Measurements from ENCODE around the gene MEOX1.

DNA sequence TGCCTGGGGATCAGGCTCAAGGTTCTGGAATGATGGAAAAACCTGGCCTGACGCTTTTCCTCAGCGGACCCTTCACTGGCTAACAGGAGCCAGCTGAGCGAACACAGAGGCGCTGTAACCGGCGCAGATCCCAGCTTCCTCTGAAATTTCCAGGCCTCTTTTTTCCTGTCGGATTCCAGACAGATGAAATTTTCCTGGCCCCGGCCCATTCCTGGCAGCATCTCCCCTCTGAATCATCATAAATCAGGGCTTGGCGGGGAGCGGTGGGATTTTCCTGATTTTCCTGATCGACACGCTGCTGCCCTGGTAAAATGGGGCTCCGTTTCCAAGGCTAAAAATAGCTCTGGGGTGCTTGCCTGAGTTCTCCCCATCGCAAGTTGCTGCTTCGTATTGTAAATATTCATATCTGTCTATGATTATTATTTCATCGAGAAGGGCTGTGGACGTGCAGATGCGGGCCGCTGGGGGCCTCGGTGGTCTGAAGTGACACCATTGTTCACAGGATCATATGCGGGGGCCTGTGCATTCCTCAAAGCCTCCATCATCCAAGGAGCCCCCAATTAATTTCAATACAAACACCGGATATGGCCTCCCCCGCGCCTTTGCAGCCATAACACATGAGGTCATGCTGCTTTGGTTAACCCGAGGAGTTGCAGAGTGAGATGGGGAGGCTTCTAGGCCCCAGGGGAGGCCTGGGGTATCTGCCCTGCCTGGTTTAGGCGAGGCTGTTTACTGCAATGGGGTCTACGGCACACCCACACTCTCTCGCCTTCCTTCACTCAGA is 69.8 kb downstream of the MEOX1 start:
- TF ChIP-seq, protein P1, sequence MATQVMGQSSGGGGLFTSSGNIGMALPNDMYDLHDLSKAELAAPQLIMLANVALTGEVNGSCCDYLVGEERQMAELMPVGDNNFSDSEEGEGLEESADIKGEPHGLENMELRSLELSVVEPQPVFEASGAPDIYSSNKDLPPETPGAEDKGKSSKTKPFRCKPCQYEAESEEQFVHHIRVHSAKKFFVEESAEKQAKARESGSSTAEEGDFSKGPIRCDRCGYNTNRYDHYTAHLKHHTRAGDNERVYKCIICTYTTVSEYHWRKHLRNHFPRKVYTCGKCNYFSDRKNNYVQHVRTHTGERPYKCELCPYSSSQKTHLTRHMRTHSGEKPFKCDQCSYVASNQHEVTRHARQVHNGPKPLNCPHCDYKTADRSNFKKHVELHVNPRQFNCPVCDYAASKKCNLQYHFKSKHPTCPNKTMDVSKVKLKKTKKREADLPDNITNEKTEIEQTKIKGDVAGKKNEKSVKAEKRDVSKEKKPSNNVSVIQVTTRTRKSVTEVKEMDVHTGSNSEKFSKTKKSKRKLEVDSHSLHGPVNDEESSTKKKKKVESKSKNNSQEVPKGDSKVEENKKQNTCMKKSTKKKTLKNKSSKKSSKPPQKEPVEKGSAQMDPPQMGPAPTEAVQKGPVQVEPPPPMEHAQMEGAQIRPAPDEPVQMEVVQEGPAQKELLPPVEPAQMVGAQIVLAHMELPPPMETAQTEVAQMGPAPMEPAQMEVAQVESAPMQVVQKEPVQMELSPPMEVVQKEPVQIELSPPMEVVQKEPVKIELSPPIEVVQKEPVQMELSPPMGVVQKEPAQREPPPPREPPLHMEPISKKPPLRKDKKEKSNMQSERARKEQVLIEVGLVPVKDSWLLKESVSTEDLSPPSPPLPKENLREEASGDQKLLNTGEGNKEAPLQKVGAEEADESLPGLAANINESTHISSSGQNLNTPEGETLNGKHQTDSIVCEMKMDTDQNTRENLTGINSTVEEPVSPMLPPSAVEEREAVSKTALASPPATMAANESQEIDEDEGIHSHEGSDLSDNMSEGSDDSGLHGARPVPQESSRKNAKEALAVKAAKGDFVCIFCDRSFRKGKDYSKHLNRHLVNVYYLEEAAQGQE (IDR thresholded peaks at IDR 0.05; ENCODE audit: insufficient read depth in 1 of 2, low read depth in 2 of 2, low read length in 2 of 2) = peak in 1 of 2 experiments; percentile 63; a peak in 2 of 4 replicates
- no peak for TF ChIP-seq TAF1 (IDR thresholded peaks at IDR 0.05; ENCODE audit: borderline replicate concordance, insufficient read depth, low read length)
- peak; percentile 95; the same call in 1 of the 2 replicates for TF ChIP-seq SIN3A (IDR thresholded peaks at IDR 0.05; ENCODE audit: borderline replicate concordance, insufficient read depth, low read length)
